ENCODE results near the gene IQCE.

IQCE gene

DNA sequence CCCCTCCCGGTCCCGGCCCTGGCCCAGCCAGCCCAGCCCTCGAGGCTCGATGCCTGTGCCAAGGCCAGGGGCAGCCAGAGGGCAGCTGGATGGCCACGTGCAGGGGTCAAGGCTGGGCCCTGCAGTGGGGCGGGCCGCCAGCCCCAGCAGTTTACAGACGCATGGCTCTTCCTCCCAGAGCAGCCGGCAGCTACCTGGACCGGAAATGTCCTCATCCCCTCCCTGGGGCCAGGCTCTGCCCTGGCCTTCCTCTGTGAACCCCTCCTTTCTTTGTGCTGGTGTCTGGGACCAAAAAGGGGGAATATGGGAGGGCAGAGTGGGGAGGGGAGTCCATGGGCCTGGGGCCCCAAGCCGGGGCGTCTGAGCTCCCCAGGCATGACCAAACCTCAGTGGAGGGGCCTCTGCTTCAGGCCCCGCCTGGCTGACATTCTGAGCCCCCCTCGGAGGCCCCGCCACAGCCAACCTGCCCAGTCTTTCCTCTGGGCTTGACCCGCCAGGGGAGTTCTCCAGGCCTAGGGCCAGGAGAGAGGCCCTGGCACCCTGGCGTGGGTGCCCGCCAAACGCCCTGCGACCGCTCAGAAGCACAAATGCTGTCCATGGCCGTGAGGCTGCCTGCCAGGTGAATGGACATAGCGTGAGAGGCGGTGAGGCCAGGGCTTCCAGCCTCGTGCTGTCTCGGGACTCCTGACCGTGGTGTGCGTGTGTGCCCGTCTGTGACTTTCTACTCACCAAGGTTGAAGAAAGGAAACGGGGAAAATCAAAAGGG is 104.5 kb downstream of the IQCE start:
- DNase-seq (ENCODE audit: low read depth in 2 of 2), result no peak

DNA sequence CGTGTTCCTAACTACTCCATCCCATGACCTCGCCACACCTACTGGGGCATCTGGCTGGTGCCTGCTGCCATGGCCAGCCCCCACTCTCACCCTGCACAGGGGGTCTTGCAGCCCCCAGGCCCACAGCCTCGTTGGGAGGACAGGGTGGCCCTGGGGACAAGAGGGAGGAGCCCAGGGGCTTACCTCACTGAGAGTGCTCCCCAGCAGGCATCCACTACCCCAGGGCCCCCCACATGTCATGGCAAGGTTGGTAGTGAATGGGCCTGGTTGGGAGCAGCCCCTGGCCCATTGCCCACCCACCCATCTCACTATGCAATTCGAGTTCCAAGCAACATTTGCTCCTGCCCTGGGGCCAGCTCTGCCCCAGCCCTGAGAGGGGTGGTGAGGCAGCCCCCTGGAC is 105.2 kb downstream of the IQCE start:
- DNase-seq (ENCODE audit: low read depth in 2 of 2), result no peak

Data from stimulated activated CD8-positive, alpha-beta memory T cell treated with anti-CD3 and anti-CD28 coated beads, Interleukin-2, amount 100 ng/mL, for 1 hour (primary cell).